ENCODE measurements around the gene ROS1. TPM values are rescaled to one million over a fixed set of nuclear protein-coding genes. Genes with fewer than 3 reads are reported as not detected.
"Not testable (repeated sequence)": the region's sequence is repeated elsewhere in the genome, so short reads cannot be mapped to it uniquely, and the experiment has no call there.

ROS1 gene
- total and polyA plus RNA-seq, 4 donors: under 0.01 TPM; not detected in 3

- H3K4me3 ChIP-seq (ENCODE audit: low read depth in 1 of 3, low read length in 3 of 3): no peak overlapping the region
- H3K27me3 ChIP-seq (ENCODE audit: control insufficient read depth in 4 of 4, insufficient read depth in 4 of 4, low read length in 3 of 4): peaks cover 8 to 30% (median 17%) of the 10 kb centered on the region in 4 donors
- DNase-seq (ENCODE audit: low spot score): no peak
- no peaks in the 10 kb centered on the region for H3K36me3 ChIP-seq (ENCODE audit: control insufficient read depth in 4 of 4, insufficient read depth in 3 of 4, low read depth in 1 of 4, low read length in 3 of 4)
- H3K27ac ChIP-seq (ENCODE audit: low read depth in 1 of 2, low read length in 2 of 2): no peak overlapping the region
- H3K9me3 ChIP-seq (ENCODE audit: control insufficient read depth in 4 of 4, low read length in 3 of 4): peaks cover 0 to 4% (median 0%) of the 10 kb centered on the region in 4 donors
- no peak for TF ChIP-seq RXRA (IDR thresholded peaks at IDR 0.05)
- no peak for TF ChIP-seq YY1 (IDR thresholded peaks at IDR 0.05)
- no peak for TF ChIP-seq REST (IDR thresholded peaks at IDR 0.05)
- 12% methylated on average over 27 of the region's 27 CpGs for WGBS
- H3K9ac ChIP-seq (ENCODE audit: low read depth in 1 of 2, low read length in 2 of 2): no peak overlapping the region
- H3K4me1 ChIP-seq (ENCODE audit: control insufficient read depth in 4 of 4, insufficient read depth in 4 of 4, low read length in 3 of 4): peaks cover 7 to 21% (median 19%) of the 10 kb centered on the region in 4 donors
Measured at GRCh38 chr6:117263353-117263927, 162.3 kb downstream of the ROS1 start.

- Histone ChIP-seq H3K9me3 (ENCODE audit: control insufficient read depth in 4 of 4, low read length in 3 of 4) (peaks cover 0 to 4% (median 0%) of the 10 kb centered on the region in 4 donors), H3K4me3 (ENCODE audit: low read depth in 1 of 3, low read length in 3 of 3) (no peak overlapping the region), H3K27me3 (ENCODE audit: control insufficient read depth in 4 of 4, insufficient read depth in 4 of 4, low read length in 3 of 4) (peaks cover 8 to 26% (median 16%) of the 10 kb centered on the region in 4 donors), H3K4me1 (ENCODE audit: control insufficient read depth in 4 of 4, insufficient read depth in 4 of 4, low read length in 3 of 4) (peaks cover 7 to 21% (median 19%) of the 10 kb centered on the region in 4 donors), H3K36me3 (ENCODE audit: control insufficient read depth in 4 of 4, insufficient read depth in 3 of 4, low read depth in 1 of 4, low read length in 3 of 4) (no peaks in the 10 kb centered on the region), H3K9ac (ENCODE audit: low read depth in 1 of 2, low read length in 2 of 2) (no peak overlapping the region), H3K27ac (ENCODE audit: low read depth in 1 of 2, low read length in 2 of 2) (no peak overlapping the region)
- TF ChIP-seq YY1 (IDR thresholded peaks at IDR 0.05) (no peak), HNF4G (IDR thresholded peaks at IDR 0.05) (no peak), FOXA2 (IDR thresholded peaks at IDR 0.05) (no peak), REST (IDR thresholded peaks at IDR 0.05) (no peak)
- DNase-seq (ENCODE audit: low spot score): no peak
- WGBS: 26% methylated on average over 8 of the region's 8 CpGs
Measured at GRCh38 chr6:117262799-117263198, 162.9 kb downstream of the ROS1 start.

- H3K9ac ChIP-seq (ENCODE audit: low read depth in 1 of 2, low read length in 2 of 2): no peak overlapping the region
- TF ChIP-seq SP1 (IDR thresholded peaks at IDR 0.05): no peak
- no peak for TF ChIP-seq EGR1 (IDR thresholded peaks at IDR 0.05; ENCODE audit: low read depth in 2 of 2)
- TF ChIP-seq GABPA (IDR thresholded peaks at IDR 0.05 in 1 of 2, conservative IDR thresholded peaks at IDR 0.05 in 1 of 2): no peak
- TF ChIP-seq RXRA (IDR thresholded peaks at IDR 0.05): no peak
- no peak for TF ChIP-seq ZBTB33 (IDR thresholded peaks at IDR 0.05)
- TF ChIP-seq HNF4G (IDR thresholded peaks at IDR 0.05): no peak
- no peak for TF ChIP-seq JUND (IDR thresholded peaks at IDR 0.05)
- no peak for TF ChIP-seq FOXA1 (IDR thresholded peaks at IDR 0.05)
- TF ChIP-seq NR2F2 (IDR thresholded peaks at IDR 0.05): no peak
- TF ChIP-seq RAD21 (IDR thresholded peaks at IDR 0.05): no peak
- H3K4me3 ChIP-seq (ENCODE audit: low read depth in 1 of 3, low read length in 3 of 3): no peak overlapping the region
- WGBS: 70% methylated on average over 2 of the region's 2 CpGs
- no peaks in the 10 kb centered on the region for H3K36me3 ChIP-seq (ENCODE audit: control insufficient read depth in 4 of 4, insufficient read depth in 3 of 4, low read depth in 1 of 4, low read length in 3 of 4)
- H3K27me3 ChIP-seq (ENCODE audit: control insufficient read depth in 4 of 4, insufficient read depth in 4 of 4, low read length in 3 of 4): peaks cover 0 to 5% (median under 1%) of the 10 kb centered on the region in 4 donors
- H3K4me1 ChIP-seq (ENCODE audit: control insufficient read depth in 4 of 4, insufficient read depth in 4 of 4, low read length in 3 of 4): no peaks in the 10 kb centered on the region
- no peak for DNase-seq (ENCODE audit: low spot score)
- peaks cover 0 to 10% (median 0%) of the 10 kb centered on the region in 4 donors for H3K9me3 ChIP-seq (ENCODE audit: control insufficient read depth in 4 of 4, low read length in 3 of 4)
- H3K27ac ChIP-seq (ENCODE audit: low read depth in 1 of 2, low read length in 2 of 2): no peak overlapping the region
Measured at GRCh38 chr6:117253785-117254184, 172.0 kb downstream of the ROS1 start.

- not testable (repeated sequence) for H3K4me3 ChIP-seq (ENCODE audit: low read depth in 1 of 3, low read length in 3 of 3); H3K36me3 ChIP-seq (ENCODE audit: control insufficient read depth in 4 of 4, insufficient read depth in 3 of 4, low read depth in 1 of 4, low read length in 3 of 4); DNase-seq (ENCODE audit: low spot score); H3K27me3 ChIP-seq (ENCODE audit: control insufficient read depth in 4 of 4, insufficient read depth in 4 of 4, low read length in 3 of 4); H3K27ac ChIP-seq (ENCODE audit: low read depth in 1 of 2, low read length in 2 of 2); H3K9me3 ChIP-seq (ENCODE audit: control insufficient read depth in 4 of 4, low read length in 3 of 4); H3K9ac ChIP-seq (ENCODE audit: low read depth in 1 of 2, low read length in 2 of 2); H3K4me1 ChIP-seq (ENCODE audit: control insufficient read depth in 4 of 4, insufficient read depth in 4 of 4, low read length in 3 of 4)
- WGBS: 77% methylated on average over 19 of the region's 20 CpGs
Measured at GRCh38 chr6:117244979-117245378, 180.8 kb downstream of the ROS1 start.
